ENCODE data around the gene TRIM54.
"Not testable (repeated sequence)": the region's sequence is repeated elsewhere in the genome, so short reads cannot be mapped to it uniquely, and the experiment has no call there.

- not testable (repeated sequence) for TF ChIP-seq YY1 (IDR thresholded peaks at IDR 0.05; ENCODE audit: insufficient read depth, insufficient read length); SUZ12 (IDR thresholded peaks at IDR 0.05; ENCODE audit: extremely low read depth, insufficient read depth, insufficient read length)
These were observed 37.6 kb downstream of the TRIM54 start for GRCh38 chr2:27319839-27320238.

Measured in NT2/D1 (cell line).